Activated CD4-positive, alpha-beta memory T cell treated with anti-CD3 and anti-CD28 coated beads for 36 hours (primary cell): Measurements from ENCODE around the gene CD84. TPM values are rescaled to one million over a fixed set of nuclear protein-coding genes. Genes with fewer than 3 reads are reported as not detected.
A peak's percentile ranks its signal among the peaks of the same experiment; 100 is the strongest.
"Not testable (repeated sequence)": the region's sequence is repeated elsewhere in the genome, so short reads cannot be mapped to it uniquely, and the experiment has no call there.

ENCODE experiments used
- CTCF ChIA-PET: fragments of 350-600 bp; sonication (Branson Sonifier 250); formaldehyde crosslinking; loops from one replicate; lab custom pipeline; 2021; ENCODE audit warnings: antibody characterized with exemption, inconsistent platforms; lab: Charles Lee
- POLR2A ChIA-PET: fragments of 350-600 bp; sonication (Branson Sonifier 250); formaldehyde crosslinking; loops from one replicate; lab custom pipeline; 2021; ENCODE audit warnings: antibody characterized with exemption; lab: Charles Lee
- DNase-seq: peaks from one replicate; pipeline ENCODE4 v3.0.0-alpha.2; 2020
- H3K27ac Mint-ChIP-seq: one replicate; pipeline ENCODE4 v1.8.0; 2021; ENCODE audit warnings: mixed read lengths
- H3K27me3 Mint-ChIP-seq: one replicate; pipeline ENCODE4 v1.8.0; 2021; ENCODE audit warnings: mixed read lengths
- H3K36me3 Mint-ChIP-seq: one replicate; pipeline ENCODE4 v1.8.0; 2021; ENCODE audit warnings: mixed read lengths
- H3K4me1 Mint-ChIP-seq: one replicate; pipeline ENCODE4 v1.8.0; 2021; ENCODE audit warnings: low read depth, mixed read lengths
- H3K4me3 Mint-ChIP-seq: one replicate; pipeline ENCODE4 v1.8.0; 2021; ENCODE audit warnings: mild to moderate bottlenecking, mixed read lengths
- H3K9me3 Mint-ChIP-seq: one replicate; pipeline ENCODE4 v1.8.0; 2021; ENCODE audit warnings: mixed read lengths
- intact Hi-C: fragments of 100-400 bp; cut with micrococcal nuclease; formaldehyde crosslinking; loops from one replicate; pipeline ENCODE4 v1.15.1; 2023
- total RNA-seq, 2 experiments: library from RNA; stranded (reverse); gene quantifications; one replicate each; pipeline ENCODE4 v1.2.3, GENCODE V29; 2021

Gene CD84
- total RNA-seq, 2 experiments from 2014 or later = 18.6 to 20.2 TPM

DNA sequence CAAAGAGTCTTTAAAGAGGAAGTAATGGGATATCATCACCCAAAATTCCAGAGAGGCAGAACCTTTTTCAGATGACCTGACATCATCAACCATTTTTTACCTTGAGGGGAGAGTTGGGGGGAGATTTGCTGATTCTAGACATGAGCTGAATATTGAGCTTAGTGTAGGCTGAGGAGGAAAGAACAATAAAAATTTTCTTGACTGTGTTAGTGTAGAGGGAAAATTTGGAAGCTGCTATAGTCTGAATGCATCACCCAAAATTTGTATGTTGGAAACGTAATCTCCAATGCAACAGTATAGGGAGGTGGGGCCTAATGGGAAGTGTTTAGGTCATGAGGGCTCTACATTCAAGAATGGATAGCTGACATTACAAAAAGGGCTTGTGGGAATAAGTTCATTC is 17.8 kb upstream of the CD84 start:
- POLR2A ChIA-PET = interaction anchor here (1.0 kb wide), 1 partner anchor 9 kb away, joined by 3 read pairs; no protein-coding TSS in a partner anchor
- no peaks in the 10 kb centered on the region for H3K27me3 Mint-ChIP-seq
- no peak for DNase-seq
- peaks cover 18% of the 10 kb centered on the region for H3K36me3 Mint-ChIP-seq
- intact Hi-C loops = no loop called here
- peaks cover 2% of the 10 kb centered on the region for H3K4me1 Mint-ChIP-seq
- H3K4me3 Mint-ChIP-seq = no peak overlapping the region
- H3K9me3 Mint-ChIP-seq = peaks cover 30% of the 10 kb centered on the region
- no peak overlapping the region for H3K27ac Mint-ChIP-seq
- CTCF ChIA-PET = interaction anchor here (0.8 to 1.0 kb wide), 2 partner anchors 10 to 41 kb away, joined by 3 read pairs; no protein-coding TSS in a partner anchor

GRCh38 chr1:160590488-160590887 is 11.2 kb upstream of the CD84 start:
- Mint-ChIP-seq H3K27me3 (no peaks in the 10 kb centered on the region), H3K9me3 (peaks cover 14% of the 10 kb centered on the region), H3K36me3 (peaks cover 9% of the 10 kb centered on the region), H3K4me1 (peaks cover 16% of the 10 kb centered on the region), H3K27ac (no peak overlapping the region), H3K4me3 (no peak overlapping the region)
- POLR2A ChIA-PET = no interaction called here
- DNase-seq = no peak
- intact Hi-C loops = no loop called here
- CTCF ChIA-PET = interaction anchor here (1.2 to 1.6 kb wide), 3 partner anchors 9 to 46 kb away, joined by 4 to 7 read pairs (median 5); no protein-coding TSS in a partner anchor

DNA sequence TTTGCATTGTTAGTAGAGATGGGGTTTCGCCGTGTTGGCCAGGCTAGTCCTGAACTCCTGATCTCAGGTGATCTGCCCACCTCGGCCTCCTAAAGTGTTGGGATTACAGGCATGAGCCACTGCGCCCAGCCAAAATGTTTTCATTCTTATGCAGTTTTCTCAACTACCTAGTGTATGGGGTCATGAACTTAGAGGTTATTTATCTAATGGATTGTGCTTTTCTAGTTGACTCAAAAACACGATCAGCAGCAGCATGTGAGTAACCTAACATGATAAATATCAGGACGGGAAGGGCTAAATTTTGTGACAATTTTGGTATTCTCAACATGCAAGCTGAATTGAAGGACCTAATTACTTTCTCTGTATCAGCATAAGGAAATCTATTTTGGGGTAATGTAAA is 9.2 kb upstream of the CD84 start:
- intact Hi-C loops = no loop called here
- Mint-ChIP-seq H3K4me1 (peaks cover 30% of the 10 kb centered on the region), H3K36me3 (peaks cover 8% of the 10 kb centered on the region), H3K27me3 (no peaks in the 10 kb centered on the region), H3K4me3 (no peak overlapping the region), H3K9me3 (peaks cover 12% of the 10 kb centered on the region), H3K27ac (no peak overlapping the region)
- ChIA-PET CTCF (no interaction called here), POLR2A (no interaction called here)
- no peak for DNase-seq

GRCh38 chr1:160584784-160585183 is 5.5 kb upstream of the CD84 start:
- CTCF ChIA-PET = interaction anchor here (0.6 to 4.3 kb wide), 4 partner anchors 14 to 41 kb away, joined by 6 to 13 read pairs (median 8); no protein-coding TSS in a partner anchor
- intact Hi-C loops = no loop called here
- DNase-seq = no peak
- peaks cover 13% of the 10 kb centered on the region for H3K9me3 Mint-ChIP-seq
- H3K27me3 Mint-ChIP-seq = no peaks in the 10 kb centered on the region
- H3K4me1 Mint-ChIP-seq = peaks cover 53% of the 10 kb centered on the region
- H3K36me3 Mint-ChIP-seq = peaks cover 14% of the 10 kb centered on the region
- peak overlapping the region; percentile 57 for H3K27ac Mint-ChIP-seq
- POLR2A ChIA-PET = interaction anchor here (1.6 kb wide), 1 partner anchor 10 kb away, joined by 7 read pairs; no protein-coding TSS in a partner anchor
- no peak overlapping the region for H3K4me3 Mint-ChIP-seq

DNA sequence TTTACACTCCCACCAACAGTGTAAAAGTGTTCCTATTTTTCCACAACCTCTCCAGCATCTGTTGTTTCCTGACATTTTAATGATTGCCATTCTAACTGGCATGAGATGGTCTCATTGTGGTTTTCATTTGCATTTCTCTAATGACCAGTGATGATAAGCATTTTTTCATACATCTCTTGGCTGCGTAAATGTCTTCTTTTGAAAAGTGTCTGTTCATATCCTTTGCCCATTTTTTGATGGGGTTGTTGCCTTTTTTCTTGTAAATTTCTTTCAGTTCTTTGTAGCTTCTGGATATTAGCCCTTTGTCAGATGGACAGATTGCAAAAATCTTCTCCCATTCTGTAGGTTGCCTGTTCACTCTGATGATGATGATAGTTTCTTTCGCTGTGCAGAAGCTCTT is 3.7 kb upstream of the CD84 start:
- POLR2A ChIA-PET, DNase-seq, H3K27me3 Mint-ChIP-seq, intact Hi-C loops, H3K4me3 Mint-ChIP-seq: not testable (repeated sequence)
- Mint-ChIP-seq H3K4me1 (peaks cover 57% of the 10 kb centered on the region), H3K36me3 (peaks cover 14% of the 10 kb centered on the region), H3K27ac (peak overlapping the region; percentile 57), H3K9me3 (peaks cover 13% of the 10 kb centered on the region)
- CTCF ChIA-PET = interaction anchor here (1.8 kb wide), 1 partner anchor 24 kb away, joined by 4 read pairs; no protein-coding TSS in a partner anchor

- no peak for DNase-seq
- ChIA-PET CTCF (interaction anchor here (1.6 to 2.1 kb wide), 2 partner anchors 25 to 31 kb away, joined by 5 to 9 read pairs; no protein-coding TSS in a partner anchor), POLR2A (no interaction called here)
- Mint-ChIP-seq H3K4me3 (no peak overlapping the region), H3K27me3 (no peaks in the 10 kb centered on the region), H3K4me1 (peaks cover 65% of the 10 kb centered on the region), H3K36me3 (peaks cover 14% of the 10 kb centered on the region), H3K9me3 (peaks cover 13% of the 10 kb centered on the region), H3K27ac (peak overlapping the region; percentile 80)
- intact Hi-C loops = no loop called here
These were observed 2.7 kb upstream of the CD84 start for GRCh38 chr1:160581961-160582360.

GRCh38 chr1:160580221-160580812 is 1.0 kb upstream of the CD84 start:
- Mint-ChIP-seq H3K9me3 (peaks cover 13% of the 10 kb centered on the region), H3K27me3 (no peaks in the 10 kb centered on the region), H3K4me3 (peak overlapping the region; percentile 24), H3K27ac (peak overlapping the region; percentile 80), H3K36me3 (peaks cover 14% of the 10 kb centered on the region), H3K4me1 (peaks cover 74% of the 10 kb centered on the region)
- ChIA-PET CTCF (interaction anchor here (1.1 to 2.6 kb wide), 4 partner anchors 15 to 36 kb away, joined by 5 to 11 read pairs (median 7); no protein-coding TSS in a partner anchor), POLR2A (interaction anchor here (1.2 kb wide), 1 partner anchor 19 kb away, joined by 6 read pairs; no protein-coding TSS in a partner anchor)
- intact Hi-C loops = no loop called here
- no peak for DNase-seq

- Mint-ChIP-seq H3K9me3 (peaks cover 8% of the 10 kb centered on the region), H3K4me1 (peaks cover 78% of the 10 kb centered on the region), H3K27me3 (no peaks in the 10 kb centered on the region), H3K4me3 (peak overlapping the region; percentile 83), H3K27ac (peak overlapping the region; percentile 96), H3K36me3 (peaks cover 8% of the 10 kb centered on the region)
- DNase-seq = no peak
- intact Hi-C loops = loop anchor here (1.0 to 5.0 kb wide), 4 partner anchors 28 to 149 kb away; no protein-coding TSS in a partner anchor
- ChIA-PET POLR2A (interaction anchor here (0.8 to 4.7 kb wide), 6 partner anchors 14 to 48 kb away, joined by 3 to 31 read pairs (median 4); no protein-coding TSS in a partner anchor), CTCF (interaction anchor here (0.9 to 2.6 kb wide), 8 partner anchors 20 to 35 kb away, joined by 3 to 11 read pairs (median 4); no protein-coding TSS in a partner anchor)
These were observed 638 bp downstream of the CD84 start for GRCh38 chr1:160578525-160579191.

- no peak for DNase-seq
- Mint-ChIP-seq H3K27me3 (no peaks in the 10 kb centered on the region), H3K36me3 (peaks cover 3% of the 10 kb centered on the region), H3K4me1 (peaks cover 80% of the 10 kb centered on the region), H3K27ac (peak overlapping the region; percentile 96), H3K9me3 (peaks cover 3% of the 10 kb centered on the region), H3K4me3 (peak overlapping the region; percentile 83)
- POLR2A ChIA-PET = interaction anchor here (0.8 to 4.7 kb wide), 10 partner anchors 11 to 64 kb away, joined by 3 to 31 read pairs (median 4); no protein-coding TSS in a partner anchor
- CTCF ChIA-PET = interaction anchor here (0.8 to 1.6 kb wide), 7 partner anchors 19 to 150 kb away, joined by 3 to 7 read pairs (median 4); no protein-coding TSS in a partner anchor
- intact Hi-C loops = loop anchor here (1.0 to 5.0 kb wide), 4 partner anchors 29 to 149 kb away; no protein-coding TSS in a partner anchor
These were observed 1.1 kb downstream of the CD84 start for GRCh38 chr1:160578175-160578524.

DNA sequence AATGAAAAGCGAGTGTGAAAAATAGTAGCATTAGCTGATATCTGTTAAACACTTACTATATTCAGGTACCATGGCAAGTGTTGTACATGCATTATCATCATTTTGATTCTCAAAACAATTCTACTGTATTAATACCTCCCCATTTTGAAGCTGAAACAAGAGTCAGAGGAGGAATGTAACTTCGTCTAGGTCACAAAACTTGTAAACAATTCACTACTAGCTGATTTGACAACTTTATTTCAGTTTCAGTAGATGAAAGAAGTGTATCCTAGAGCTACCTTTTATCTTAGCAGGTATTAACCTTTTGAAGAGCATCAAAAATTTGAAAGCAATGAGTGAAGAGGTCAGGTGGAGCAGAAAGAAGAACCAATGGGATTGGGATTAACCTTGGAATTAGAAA is 1.6 kb downstream of the CD84 start:
- Mint-ChIP-seq H3K9me3 (no peaks in the 10 kb centered on the region), H3K36me3 (no peaks in the 10 kb centered on the region), H3K4me1 (peaks cover 79% of the 10 kb centered on the region), H3K4me3 (peak overlapping the region; percentile 83), H3K27me3 (no peaks in the 10 kb centered on the region), H3K27ac (peak overlapping the region; percentile 96)
- POLR2A ChIA-PET = interaction anchor here (0.9 to 4.7 kb wide), 10 partner anchors 11 to 122 kb away, joined by 3 to 31 read pairs (median 4); no protein-coding TSS in a partner anchor
- no peak for DNase-seq
- intact Hi-C loops = loop anchor here (1.0 to 5.0 kb wide), 9 partner anchors 17 to 148 kb away; no protein-coding TSS in a partner anchor
- CTCF ChIA-PET = interaction anchor here (0.8 to 1.6 kb wide), 9 partner anchors 17 to 149 kb away, joined by 3 to 7 read pairs (median 4); no protein-coding TSS in a partner anchor

- no peaks in the 10 kb centered on the region for H3K9me3 Mint-ChIP-seq
- H3K27me3 Mint-ChIP-seq = no peaks in the 10 kb centered on the region
- intact Hi-C loops = loop anchor here (1.0 to 5.0 kb wide), 7 partner anchors 9 to 130 kb away; no protein-coding TSS in a partner anchor
- peaks cover 82% of the 10 kb centered on the region for H3K4me1 Mint-ChIP-seq
- DNase-seq = no peak
- H3K36me3 Mint-ChIP-seq = peaks cover 3% of the 10 kb centered on the region
- ChIA-PET POLR2A (interaction anchor here (0.7 to 4.7 kb wide), 11 partner anchors 10 to 122 kb away, joined by 3 to 31 read pairs (median 4); no protein-coding TSS in a partner anchor), CTCF (interaction anchor here (1.0 to 1.2 kb wide), 3 partner anchors 9 to 26 kb away, joined by 3 to 4 read pairs (median 3); no protein-coding TSS in a partner anchor)
- peak overlapping the region; percentile 96 for H3K27ac Mint-ChIP-seq
- peak overlapping the region; percentile 83 for H3K4me3 Mint-ChIP-seq
These were observed 2.4 kb downstream of the CD84 start for GRCh38 chr1:160576884-160577283.
